ENCODE data around the gene DPYD.
"Not testable (repeated sequence)": the region's sequence is repeated elsewhere in the genome, so short reads cannot be mapped to it uniquely, and the experiment has no call there.

DPYD gene

DNA sequence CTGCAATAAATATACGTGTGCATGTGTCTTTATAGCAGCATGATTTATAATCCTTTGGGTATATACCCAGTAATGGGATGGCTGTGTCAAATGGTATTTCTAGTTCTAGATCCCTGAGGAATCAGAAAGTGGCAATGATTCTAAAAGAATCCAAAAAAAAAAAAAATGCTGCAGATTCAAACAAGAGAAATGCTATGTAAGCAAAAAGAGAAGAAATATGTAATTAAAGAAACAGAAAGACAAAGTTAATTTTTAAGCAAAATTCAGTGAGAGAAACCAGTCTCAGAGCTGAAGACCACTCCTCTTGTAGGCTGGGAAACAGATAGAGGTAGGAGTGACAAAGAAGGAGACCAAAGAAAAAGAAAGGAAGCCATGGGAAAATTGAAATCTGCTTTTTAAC is 571.0 kb downstream of the DPYD start:
- not testable (repeated sequence) for DNase-seq

DNA sequence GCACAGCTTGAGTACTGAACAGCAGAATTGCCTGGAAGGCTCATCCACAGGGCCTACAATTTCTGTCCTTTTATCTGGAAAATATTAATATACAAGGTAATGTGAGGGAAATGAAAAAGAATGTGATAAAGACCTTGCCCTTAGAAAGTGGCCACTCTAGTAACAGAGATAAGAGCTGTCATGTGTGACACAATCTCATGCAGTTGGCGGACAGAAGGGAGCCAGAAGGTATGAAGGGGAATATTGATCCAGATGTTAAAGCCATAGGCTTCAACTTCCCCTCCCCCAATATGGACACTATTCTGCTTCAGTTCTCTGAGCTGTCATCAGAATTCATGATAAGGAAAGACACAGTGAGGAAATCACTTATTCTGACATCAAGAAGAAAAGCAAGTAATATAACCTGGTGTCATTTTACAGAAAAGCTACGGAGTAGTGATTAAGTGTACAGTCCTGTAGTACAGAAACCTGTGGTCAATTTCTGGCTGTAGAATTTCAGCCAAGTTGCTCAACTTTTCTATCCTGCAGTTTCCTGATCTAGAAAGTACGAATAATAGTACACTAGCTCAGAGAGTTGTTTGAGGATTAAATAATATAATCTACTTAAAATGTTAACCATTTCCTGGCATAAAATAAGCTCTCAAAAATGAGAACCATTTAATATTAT is 572.1 kb downstream of the DPYD start:
- no peak for DNase-seq

DNA sequence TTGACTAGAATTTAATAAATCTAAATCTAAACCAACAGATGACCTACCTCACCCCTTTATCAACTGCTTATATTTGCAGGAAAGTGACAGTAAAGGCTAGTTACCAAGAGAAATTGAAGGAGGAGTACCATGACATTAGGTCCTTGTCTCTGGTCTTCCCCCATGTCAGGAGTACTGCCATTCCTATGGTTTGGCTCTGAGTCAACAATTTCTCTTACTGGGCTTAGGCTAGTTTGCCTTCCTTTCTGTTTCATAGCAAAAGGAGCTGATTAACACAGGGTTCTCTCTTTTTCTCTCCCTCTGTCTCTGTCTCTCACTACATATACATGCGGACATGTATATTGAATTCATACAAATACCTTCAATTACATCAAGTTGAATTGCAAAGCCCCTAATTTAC is 579.9 kb downstream of the DPYD start:
- DNase-seq, result no peak

GRCh38 chr1:97338347-97338746 is 582.5 kb downstream of the DPYD start:
- no peak for DNase-seq

GRCh38 chr1:97337250-97338030 is 583.4 kb downstream of the DPYD start:
- DNase-seq, result no peak

DNA sequence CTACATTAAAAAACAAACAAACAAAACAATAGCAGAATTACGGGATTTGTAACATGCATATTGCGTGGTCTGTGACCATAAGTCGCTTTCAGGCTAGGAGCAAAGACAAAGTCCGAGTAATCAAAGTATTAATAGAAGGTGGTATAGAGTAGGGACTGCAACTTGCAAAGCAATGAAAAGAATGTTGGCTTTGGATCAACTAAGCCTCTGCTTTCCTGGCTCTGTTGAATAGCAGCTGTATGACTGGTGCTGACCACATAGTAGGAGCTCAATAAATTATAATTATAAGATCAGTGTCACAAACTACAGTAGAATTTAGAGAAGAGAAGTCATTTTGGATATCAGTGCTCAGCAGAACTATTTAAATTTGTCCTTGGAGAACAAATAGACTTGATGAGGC is 586.4 kb downstream of the DPYD start:
- no peak for DNase-seq

GRCh38 chr1:97332716-97333115 is 588.1 kb downstream of the DPYD start:
- no peak for DNase-seq

GRCh38 chr1:97331165-97331564 is 589.7 kb downstream of the DPYD start:
- DNase-seq, result no peak

DNA sequence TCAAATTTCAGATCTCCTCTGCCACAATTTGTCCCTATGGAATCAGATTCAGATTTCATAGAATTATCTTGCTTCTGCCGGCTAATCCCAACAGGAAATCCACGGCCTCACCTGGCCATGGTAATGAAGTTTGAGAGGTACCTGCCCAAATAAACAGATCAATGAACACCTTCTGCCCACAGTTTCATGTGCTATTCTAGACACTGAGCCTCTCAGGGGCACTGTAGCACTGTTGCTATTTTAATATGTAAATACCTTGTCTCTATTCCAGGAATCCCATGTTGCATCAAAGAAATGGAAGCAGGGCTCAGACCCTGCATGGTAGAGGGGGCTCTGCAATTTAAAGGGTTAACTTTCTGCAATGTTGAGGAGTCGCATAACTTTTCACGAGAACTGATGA is 606.1 kb downstream of the DPYD start:
- no peak for DNase-seq

DNA sequence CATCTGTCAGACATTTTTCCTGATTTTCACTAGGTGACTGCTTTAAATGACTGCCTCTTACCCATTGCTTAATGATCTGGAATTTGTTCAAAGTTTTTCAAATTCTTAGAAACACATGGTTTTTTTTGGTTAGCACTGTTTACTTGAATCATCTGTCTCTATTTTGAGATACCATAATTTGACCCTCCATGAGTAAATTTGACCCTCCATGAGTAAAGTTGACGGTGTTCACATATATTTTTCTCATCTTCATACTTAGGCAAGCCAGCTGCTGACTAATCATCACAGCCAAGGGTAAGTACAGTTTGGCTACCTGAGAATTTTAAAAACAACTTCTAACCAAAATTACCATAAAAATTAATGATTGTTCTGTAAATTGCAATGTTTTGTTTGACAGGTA is 612.7 kb downstream of the DPYD start:
- peak in 1 of 2 experiments; percentile 29 for DNase-seq

DNA sequence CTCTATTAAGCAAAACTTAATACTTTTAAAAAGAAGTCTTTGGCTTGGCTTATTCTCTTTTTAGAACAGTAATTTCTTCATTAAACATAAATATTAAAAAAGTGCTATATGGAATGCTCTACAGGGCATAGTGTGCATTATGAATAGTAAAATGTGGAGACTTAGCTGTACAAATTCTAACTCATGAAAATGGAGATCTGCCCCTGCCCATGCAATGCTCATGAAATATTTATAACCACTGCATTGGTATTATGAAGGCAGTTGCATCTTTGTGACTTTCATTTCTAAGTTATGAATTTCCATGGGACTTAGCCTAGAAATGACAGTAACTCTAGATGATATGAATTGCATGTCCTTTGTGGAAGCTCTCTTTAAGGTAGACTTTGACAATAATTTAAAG is 613.3 kb downstream of the DPYD start:
- DNase-seq, result peak in 1 of 2 experiments; percentile 21

- no peak for DNase-seq
Observed at GRCh38 chr1:97307151-97307550, 613.7 kb downstream of the DPYD start.

DNA sequence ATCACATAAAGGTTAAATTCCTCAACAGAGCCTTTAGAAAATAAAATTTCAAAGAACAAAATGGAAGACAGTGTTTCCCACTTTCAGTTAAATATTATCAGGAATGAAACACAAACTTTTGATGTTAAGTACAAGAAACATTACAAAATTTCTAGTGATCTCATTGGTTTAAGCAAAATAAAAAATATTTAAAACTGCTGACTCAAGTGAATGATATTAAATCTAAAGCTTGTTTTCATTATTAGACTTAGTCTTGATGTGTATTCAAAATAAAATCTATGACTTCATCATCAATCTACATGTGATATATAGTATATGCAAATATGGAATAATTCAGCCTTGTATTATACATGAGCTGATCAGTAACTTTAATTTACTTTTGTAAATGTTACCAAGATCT is 614.3 kb downstream of the DPYD start:
- DNase-seq, result no peak

GRCh38 chr1:97304366-97304765 is 616.5 kb downstream of the DPYD start:
- no peak for DNase-seq

GRCh38 chr1:97298966-97299365 is 621.9 kb downstream of the DPYD start:
- no peak for DNase-seq

GRCh38 chr1:97297611-97298010 is 623.2 kb downstream of the DPYD start:
- DNase-seq, result no peak

- DNase-seq, result no peak
Observed at GRCh38 chr1:97281962-97282361, 638.9 kb downstream of the DPYD start.

DNA sequence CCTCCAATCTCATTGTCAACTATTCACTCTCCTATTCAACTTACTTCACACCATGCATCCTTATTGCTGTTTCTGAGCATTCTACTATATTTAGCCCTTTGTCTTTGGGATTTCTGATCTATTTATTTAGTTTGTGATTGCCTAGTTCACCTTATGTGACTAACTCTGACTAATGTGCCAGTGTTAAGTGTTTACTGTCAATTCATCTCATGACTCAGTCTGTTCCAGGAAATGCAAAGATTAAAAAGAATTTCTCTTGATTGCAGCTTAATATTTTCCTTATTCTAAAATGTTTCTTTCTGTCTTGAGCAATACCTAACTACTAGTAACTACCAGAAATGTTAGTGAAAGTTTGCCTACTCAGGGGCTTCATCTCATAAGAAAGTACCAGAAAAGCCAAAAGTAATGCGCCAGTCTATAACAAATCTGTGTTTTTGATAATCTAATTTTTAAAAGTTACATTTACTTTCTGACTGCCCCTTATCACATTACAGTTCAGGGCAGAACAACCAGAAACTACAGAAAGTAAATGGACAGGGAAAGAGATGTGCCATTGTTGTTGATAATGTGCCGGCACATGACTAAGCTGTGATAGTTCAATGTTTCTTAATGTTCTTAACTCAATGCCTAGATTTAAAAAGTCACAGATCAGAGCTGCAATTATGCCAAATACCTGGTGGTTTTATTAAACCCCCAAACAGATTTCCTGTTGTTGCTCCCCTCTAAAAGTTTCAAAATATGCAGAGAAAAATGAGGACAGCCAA is 642.8 kb downstream of the DPYD start:
- DNase-seq, result no peak

DNA sequence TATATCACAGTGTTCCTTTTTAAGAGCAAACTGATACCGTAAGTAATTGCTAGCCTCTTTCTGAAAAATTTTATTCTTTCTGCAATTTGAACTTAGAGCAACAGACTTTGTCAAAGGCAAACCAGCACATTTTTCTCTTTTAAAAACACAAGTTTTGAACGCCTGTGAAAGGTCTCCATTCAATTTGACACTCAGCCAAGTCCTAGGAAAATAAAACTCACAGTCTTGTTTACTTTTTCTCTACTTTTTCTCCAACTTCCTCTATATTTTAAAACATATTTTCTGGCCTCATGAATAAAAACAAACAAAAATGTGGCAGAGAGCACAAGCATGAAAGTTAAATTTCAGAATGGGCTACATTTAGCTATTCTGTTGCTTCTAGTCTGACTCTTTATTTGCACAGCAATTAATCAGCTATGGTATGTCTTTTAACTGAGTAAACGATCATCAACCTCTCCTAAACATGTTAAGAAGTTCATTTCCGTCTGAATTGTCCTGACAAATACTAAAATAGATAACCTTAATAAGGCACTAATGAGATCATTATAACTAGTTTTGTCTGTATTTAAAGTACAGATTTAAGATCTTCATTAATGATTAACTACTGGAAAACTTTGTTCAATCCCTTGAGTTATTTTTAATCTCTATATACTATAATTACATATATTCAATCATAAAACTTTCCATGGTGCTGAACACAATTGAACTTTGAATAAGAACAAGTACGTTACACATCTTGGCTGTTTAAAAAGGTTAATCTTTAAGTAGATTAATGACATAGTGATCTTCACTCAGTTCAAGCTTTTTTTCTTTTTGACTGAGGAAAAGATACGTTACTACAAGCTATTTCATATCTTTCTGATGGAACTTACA is 648.7 kb downstream of the DPYD start:
- DNase-seq, result no peak

GRCh38 chr1:97270508-97271307 is 650.1 kb downstream of the DPYD start:
- DNase-seq, result no peak

- no peak for DNase-seq
Observed at GRCh38 chr1:97265630-97266029, 655.2 kb downstream of the DPYD start.

- no peak for DNase-seq
Observed at GRCh38 chr1:97262842-97263241, 658.0 kb downstream of the DPYD start.

Data from NCI-H446 (cell line).